GM06990 (cell line): Measurements from ENCODE around the gene RBM33.
"Not testable (repeated sequence)": the region's sequence is repeated elsewhere in the genome, so short reads cannot be mapped to it uniquely, and the experiment has no call there.

Experiments used
- DNase-seq: peaks from one replicate; pipeline ENCODE4 v3.0.0-alpha.2; 2011; ENCODE audit not compliant: insufficient read length; ENCODE audit errors: extremely low read depth
- H3K27me3 ChIP-seq: replicated peaks from 2 replicates; pipeline ENCODE4 v1.6.0; 2011; ENCODE audit warnings: low read length; ENCODE audit not compliant: control insufficient read depth, insufficient read depth
- H3K36me3 ChIP-seq: 2 replicates; pipeline ENCODE4 v1.5.1; 2011; ENCODE audit warnings: low read length; ENCODE audit not compliant: control insufficient read depth, insufficient read depth
- H3K4me3 ChIP-seq: replicated peaks from 2 replicates; pipeline ENCODE4 v1.5.1; 2011; ENCODE audit warnings: low read depth, mild to moderate bottlenecking, control low read depth, low read length
- TF ChIP-seq, protein P1 (sequence below): IDR thresholded peaks from 2 replicates; pipeline ENCODE4 v1.5.1; 2011; ENCODE audit warnings: low read length, control low read depth, mild to moderate bottlenecking, inconsistent platforms; ENCODE audit not compliant: insufficient read depth, poor library complexity, severe bottlenecking

The RBM33 gene

DNA sequence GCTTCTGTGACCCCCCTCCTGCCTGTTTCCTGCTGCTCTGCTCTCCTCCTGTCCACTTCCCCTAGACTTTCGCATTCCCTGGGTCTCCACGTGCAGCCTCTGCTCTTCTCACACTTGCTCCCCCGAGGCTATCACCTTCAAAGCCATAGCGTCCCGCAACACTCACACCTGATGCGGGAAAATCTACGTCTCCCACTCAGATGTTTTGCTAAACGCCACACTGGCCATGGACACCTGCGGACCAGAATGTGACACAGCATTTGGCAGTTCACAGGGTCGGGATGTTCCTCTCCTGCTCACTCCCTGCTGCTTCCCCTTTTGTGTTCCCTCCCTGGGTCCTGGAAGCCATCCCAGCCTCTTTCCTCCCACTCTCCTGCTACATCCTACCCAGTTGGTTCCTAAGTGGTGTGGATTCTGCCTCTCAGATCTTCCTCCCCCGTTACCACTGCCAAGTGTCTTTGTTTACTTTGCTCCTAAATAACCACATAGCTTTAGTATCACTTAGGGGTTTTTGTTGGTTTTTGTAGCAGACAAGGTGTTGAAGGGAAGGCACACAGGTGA, 33.7 kb upstream of the RBM33 start:
- DNase-seq = no peak
- Histone ChIP-seq H3K4me3 (no peak overlapping the region), H3K36me3 (no peaks in the 10 kb centered on the region), H3K27me3 (no peaks in the 10 kb centered on the region)
- TF ChIP-seq, protein P1, sequence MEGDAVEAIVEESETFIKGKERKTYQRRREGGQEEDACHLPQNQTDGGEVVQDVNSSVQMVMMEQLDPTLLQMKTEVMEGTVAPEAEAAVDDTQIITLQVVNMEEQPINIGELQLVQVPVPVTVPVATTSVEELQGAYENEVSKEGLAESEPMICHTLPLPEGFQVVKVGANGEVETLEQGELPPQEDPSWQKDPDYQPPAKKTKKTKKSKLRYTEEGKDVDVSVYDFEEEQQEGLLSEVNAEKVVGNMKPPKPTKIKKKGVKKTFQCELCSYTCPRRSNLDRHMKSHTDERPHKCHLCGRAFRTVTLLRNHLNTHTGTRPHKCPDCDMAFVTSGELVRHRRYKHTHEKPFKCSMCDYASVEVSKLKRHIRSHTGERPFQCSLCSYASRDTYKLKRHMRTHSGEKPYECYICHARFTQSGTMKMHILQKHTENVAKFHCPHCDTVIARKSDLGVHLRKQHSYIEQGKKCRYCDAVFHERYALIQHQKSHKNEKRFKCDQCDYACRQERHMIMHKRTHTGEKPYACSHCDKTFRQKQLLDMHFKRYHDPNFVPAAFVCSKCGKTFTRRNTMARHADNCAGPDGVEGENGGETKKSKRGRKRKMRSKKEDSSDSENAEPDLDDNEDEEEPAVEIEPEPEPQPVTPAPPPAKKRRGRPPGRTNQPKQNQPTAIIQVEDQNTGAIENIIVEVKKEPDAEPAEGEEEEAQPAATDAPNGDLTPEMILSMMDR = no peak

DNA sequence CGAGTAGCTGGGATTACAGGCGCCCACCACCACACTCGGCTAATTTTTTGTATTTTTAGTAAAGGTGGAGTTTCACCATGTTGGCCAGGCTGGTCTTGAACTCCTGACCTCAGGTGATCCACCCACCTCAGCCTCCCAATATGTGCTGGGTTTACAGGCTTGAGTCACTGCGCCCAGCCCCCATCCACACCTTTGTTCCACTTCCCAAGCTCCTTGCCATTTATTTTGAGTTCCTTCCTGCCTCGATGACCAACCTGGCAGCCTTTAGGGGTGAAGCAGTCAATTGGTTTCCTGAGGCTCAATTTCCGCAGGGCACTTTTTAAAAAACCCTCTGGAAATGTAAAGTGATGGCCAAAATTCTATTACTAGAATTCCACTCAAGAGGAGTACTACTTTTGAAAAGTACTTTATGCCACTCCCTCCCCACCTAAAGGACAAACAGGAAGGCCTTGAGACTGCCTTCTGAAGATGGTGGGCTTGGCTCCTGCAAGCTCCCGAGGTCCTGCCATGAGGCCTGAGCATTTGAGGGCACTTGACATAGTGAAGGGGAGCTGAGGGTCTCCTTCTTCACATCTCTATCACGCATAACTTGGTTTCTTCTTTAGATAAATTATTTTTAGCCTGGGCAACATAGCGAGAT, 32.5 kb upstream of the RBM33 start:
- TF ChIP-seq, protein P1 = no peak
- H3K36me3 ChIP-seq = no peaks in the 10 kb centered on the region
- DNase-seq = no peak
- H3K27me3 ChIP-seq = no peaks in the 10 kb centered on the region
- H3K4me3 ChIP-seq = no peak overlapping the region

DNA sequence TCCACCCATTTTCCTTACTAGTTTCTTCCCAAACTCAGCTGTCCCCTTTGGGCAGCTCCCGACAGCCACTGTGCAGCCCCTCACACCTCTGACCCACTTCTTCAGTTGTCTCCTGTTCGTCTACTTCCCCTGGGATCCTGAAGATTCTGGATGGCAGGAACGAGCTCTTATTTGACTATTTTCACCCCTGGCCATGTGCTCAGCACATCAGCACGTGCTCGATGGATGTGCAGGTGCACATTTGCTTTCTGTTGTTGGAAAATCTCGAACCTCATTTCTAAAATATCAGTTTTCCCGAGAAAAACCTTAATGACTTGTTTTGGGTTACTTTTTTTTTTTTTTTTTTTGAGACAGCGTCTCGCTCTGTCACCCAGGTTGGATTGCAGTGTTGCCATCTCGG, 31.8 kb upstream of the RBM33 start:
- TF ChIP-seq, protein P1 = no peak

DNA sequence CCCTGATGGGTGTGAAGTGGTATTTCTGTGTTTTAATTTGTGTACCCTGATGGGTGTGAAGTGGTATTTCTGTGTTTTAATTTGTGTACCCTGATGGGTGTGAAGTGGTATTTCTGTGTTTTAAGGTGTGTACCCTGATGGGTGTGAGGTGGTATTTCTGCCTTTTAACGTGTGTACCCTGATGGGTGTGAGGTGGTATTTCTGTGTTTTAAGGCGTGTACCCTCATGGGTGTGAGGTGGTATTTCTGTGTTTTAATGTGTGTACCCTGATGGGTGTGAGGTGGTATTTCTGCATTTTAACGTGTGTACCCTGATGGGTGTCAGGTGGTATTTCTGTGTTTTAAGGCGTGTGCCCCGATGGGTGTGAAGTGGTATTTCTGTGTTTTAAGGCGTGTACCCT, 29.4 kb upstream of the RBM33 start:
- H3K36me3 ChIP-seq, H3K27me3 ChIP-seq: not testable (repeated sequence)

More for the DNA sequence above, 31.8 kb upstream of the RBM33 start:
- no peaks in the 10 kb centered on the region for H3K27me3 ChIP-seq
- H3K4me3 ChIP-seq = no peak overlapping the region
- no peak for DNase-seq
- no peaks in the 10 kb centered on the region for H3K36me3 ChIP-seq

DNA sequence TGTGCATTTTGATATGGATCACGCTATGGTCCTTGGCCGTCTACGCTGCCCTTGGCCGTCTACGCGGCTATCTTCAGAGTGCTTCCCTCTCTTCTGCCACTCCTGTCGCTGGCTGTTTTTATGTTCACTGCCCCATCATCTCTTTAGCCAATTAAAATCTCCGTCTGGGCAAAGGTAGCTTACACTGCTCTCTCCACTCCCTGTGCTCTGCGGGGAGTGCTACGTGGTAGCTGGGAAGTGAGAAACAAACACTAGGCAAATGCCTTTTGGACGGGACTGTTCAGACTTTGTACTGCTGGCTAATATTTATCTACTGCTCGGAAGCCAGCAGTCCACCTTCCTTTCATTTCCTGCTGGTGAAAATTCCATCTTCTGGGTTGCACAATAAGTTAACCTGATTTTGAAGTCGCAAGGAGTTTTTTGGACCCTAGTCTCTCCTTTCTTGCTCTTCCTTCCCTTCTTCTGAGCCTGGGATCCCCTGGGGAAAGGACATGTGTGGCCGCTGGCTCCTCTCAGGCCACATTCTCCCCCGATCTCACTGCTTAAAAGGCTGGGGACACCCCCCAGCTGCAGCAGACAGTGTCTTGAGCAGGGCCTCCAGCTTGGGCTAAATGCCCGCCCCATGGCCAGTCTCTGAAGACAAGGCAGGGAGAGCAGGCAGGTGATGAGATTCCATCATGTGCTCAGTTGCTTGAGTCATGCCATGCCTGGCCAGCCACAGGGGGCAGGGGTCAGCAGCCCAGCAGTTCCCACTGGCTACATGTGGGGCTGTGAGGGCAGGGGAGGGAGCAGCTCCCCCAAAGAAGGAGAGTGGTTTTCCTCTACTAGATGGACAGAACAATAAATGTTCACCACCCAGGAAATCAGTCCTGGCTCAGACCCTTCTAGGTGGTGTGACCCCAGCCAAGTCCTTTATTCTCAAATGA, 25.5 kb upstream of the RBM33 start:
- no peaks in the 10 kb centered on the region for H3K36me3 ChIP-seq
- no peaks in the 10 kb centered on the region for H3K27me3 ChIP-seq
- no peak for DNase-seq
- TF ChIP-seq, protein P1 = no peak
- no peak overlapping the region for H3K4me3 ChIP-seq

More for the DNA sequence above, 29.4 kb upstream of the RBM33 start:
- not testable (repeated sequence) for DNase-seq, H3K4me3 ChIP-seq
